ENCODE measurements around the gene EGFL7. TPM values are rescaled to one million over a fixed set of nuclear protein-coding genes. Genes with fewer than 3 reads are reported as not detected.
A peak's percentile ranks its signal among the peaks of the same experiment; 100 is the strongest.

Gene EGFL7
- total and polyA plus RNA-seq, 2 of the 13 experiments (the other 11 are each of a cell fraction or from before 2014, with no cell fraction given): 0.20 to 5.1 TPM

GRCh38 chr9:136693490-136694162 lies 30.9 kb downstream of the EGFL7 start (continued):
- no peak for TF ChIP-seq FOSL1 (CRISPR knock-in tag; IDR thresholded peaks at IDR 0.05; ENCODE audit: borderline replicate concordance)
- TF ChIP-seq ZFAT (CRISPR knock-in tag; conservative IDR thresholded peaks at IDR 0.05): no peak
- TF ChIP-seq ZNF616 (CRISPR knock-in tag; IDR thresholded peaks at IDR 0.05; ENCODE audit: low read depth): peak; percentile 99
- peak; percentile 57; the same call in 1 of the 2 replicates for TF ChIP-seq GZF1 (CRISPR knock-in tag; IDR thresholded peaks at IDR 0.05)
- no peak for TF ChIP-seq AKAP8 (CRISPR knock-in tag; IDR thresholded peaks at IDR 0.05)
- TF ChIP-seq, protein P1, sequence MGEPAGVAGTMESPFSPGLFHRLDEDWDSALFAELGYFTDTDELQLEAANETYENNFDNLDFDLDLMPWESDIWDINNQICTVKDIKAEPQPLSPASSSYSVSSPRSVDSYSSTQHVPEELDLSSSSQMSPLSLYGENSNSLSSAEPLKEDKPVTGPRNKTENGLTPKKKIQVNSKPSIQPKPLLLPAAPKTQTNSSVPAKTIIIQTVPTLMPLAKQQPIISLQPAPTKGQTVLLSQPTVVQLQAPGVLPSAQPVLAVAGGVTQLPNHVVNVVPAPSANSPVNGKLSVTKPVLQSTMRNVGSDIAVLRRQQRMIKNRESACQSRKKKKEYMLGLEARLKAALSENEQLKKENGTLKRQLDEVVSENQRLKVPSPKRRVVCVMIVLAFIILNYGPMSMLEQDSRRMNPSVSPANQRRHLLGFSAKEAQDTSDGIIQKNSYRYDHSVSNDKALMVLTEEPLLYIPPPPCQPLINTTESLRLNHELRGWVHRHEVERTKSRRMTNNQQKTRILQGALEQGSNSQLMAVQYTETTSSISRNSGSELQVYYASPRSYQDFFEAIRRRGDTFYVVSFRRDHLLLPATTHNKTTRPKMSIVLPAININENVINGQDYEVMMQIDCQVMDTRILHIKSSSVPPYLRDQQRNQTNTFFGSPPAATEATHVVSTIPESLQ (CRISPR knock-in tag; conservative IDR thresholded peaks at IDR 0.05): no peak
- TF ChIP-seq, protein P2, sequence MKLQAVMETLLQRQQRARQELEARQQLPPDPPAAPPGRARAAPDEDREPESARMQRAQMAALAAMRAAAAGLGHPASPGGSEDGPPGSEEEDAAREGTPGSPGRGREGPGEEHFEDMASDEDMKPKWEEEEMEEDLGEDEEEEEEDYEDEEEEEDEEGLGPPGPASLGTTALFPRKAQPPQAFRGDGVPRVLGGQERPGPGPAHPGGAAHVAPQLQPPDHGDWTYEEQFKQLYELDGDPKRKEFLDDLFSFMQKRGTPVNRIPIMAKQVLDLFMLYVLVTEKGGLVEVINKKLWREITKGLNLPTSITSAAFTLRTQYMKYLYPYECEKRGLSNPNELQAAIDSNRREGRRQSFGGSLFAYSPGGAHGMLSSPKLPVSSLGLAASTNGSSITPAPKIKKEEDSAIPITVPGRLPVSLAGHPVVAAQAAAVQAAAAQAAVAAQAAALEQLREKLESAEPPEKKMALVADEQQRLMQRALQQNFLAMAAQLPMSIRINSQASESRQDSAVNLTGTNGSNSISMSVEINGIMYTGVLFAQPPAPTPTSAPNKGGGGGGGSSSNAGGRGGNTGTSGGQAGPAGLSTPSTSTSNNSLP (IDR thresholded peaks at IDR 0.05; ENCODE audit: low read depth, low read length): no peak
- no peak for TF ChIP-seq NONO (IDR thresholded peaks at IDR 0.05)
- TF ChIP-seq NONO (CRISPR knock-in tag; conservative IDR thresholded peaks at IDR 0.05): no peak; the same call in 1 of the 2 replicates
- TF ChIP-seq CENPT (CRISPR knock-in tag; IDR thresholded peaks at IDR 0.05; ENCODE audit: low read depth): no peak
- TF ChIP-seq RORA (CRISPR knock-in tag; IDR thresholded peaks at IDR 0.05): no peak
- no peak for TF ChIP-seq ZNF549 (CRISPR knock-in tag; IDR thresholded peaks at IDR 0.05)
- TF ChIP-seq ZNF292 (CRISPR knock-in tag; IDR thresholded peaks at IDR 0.05; ENCODE audit: borderline replicate concordance, low read depth): peak; percentile 96
- TF ChIP-seq RARA (CRISPR knock-in tag; IDR thresholded peaks at IDR 0.05): peak; percentile 99
- no peak for TF ChIP-seq ZNF75D (CRISPR knock-in tag; IDR thresholded peaks at IDR 0.05; ENCODE audit: borderline replicate concordance)
- no peak for TF ChIP-seq ZNF468 (CRISPR knock-in tag; IDR thresholded peaks at IDR 0.05)
- TF ChIP-seq ZBTB3 (CRISPR knock-in tag; IDR thresholded peaks at IDR 0.05; ENCODE audit: borderline replicate concordance, low read depth): no peak
- TF ChIP-seq ZNF275 (CRISPR knock-in tag; IDR thresholded peaks at IDR 0.05; ENCODE audit: borderline replicate concordance): no peak
- TF ChIP-seq TGIF2 (CRISPR knock-in tag; IDR thresholded peaks at IDR 0.05): no peak
- no peak for TF ChIP-seq ZNF451 (CRISPR knock-in tag; IDR thresholded peaks at IDR 0.05)
- TF ChIP-seq KLF16 (CRISPR knock-in tag; IDR thresholded peaks at IDR 0.05): no peak
- TF ChIP-seq ZNF749 (CRISPR knock-in tag; IDR thresholded peaks at IDR 0.05; ENCODE audit: borderline replicate concordance): no peak
- TF ChIP-seq MTF1 (CRISPR knock-in tag; IDR thresholded peaks at IDR 0.05): no peak
- no peak for TF ChIP-seq TCF7 (IDR thresholded peaks at IDR 0.05; ENCODE audit: low read depth)
- TF ChIP-seq, protein P3, sequence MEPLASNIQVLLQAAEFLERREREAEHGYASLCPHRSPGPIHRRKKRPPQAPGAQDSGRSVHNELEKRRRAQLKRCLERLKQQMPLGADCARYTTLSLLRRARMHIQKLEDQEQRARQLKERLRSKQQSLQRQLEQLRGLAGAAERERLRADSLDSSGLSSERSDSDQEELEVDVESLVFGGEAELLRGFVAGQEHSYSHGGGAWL (CRISPR knock-in tag; IDR thresholded peaks at IDR 0.05): no peak
- TF ChIP-seq PHF5A (CRISPR knock-in tag; IDR thresholded peaks at IDR 0.05; ENCODE audit: low read depth, unreplicated experiment): peak; percentile 52
- TF ChIP-seq NCOA2 (CRISPR knock-in tag; IDR thresholded peaks at IDR 0.05): no peak

All from HepG2 (cell line).